Activated CD4-positive, alpha-beta T cell treated with anti-CD3 and anti-CD28 coated beads for 1 hour (primary cell): ENCODE data around the gene PRPSAP2.
"Not testable (repeated sequence)": the region's sequence is repeated elsewhere in the genome, so short reads cannot be mapped to it uniquely, and the experiment has no call there.

Experiments used
- DNase-seq: peaks from one replicate; pipeline ENCODE4 v3.0.0-alpha.2; 2020

The PRPSAP2 gene

DNA sequence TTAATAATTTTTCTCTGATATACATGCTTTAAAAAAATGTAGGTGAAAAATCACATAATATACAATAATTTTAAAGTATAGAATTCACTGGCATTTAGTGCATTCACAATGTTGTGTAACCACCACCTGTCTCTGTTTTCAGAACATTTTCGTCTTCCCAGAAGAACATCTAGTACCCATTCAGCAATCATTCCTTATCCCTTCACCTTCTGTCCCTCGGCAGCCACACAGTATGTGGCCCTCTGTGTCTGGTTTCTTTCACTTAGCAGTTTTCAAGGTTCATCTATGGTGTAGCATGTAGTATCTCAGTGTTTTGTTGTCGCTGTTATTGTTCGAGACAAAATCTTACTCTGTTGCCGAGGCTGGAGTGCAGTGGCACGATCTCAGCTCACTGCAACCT lies 33.6 kb downstream of the PRPSAP2 start:
- no peak for DNase-seq

DNA sequence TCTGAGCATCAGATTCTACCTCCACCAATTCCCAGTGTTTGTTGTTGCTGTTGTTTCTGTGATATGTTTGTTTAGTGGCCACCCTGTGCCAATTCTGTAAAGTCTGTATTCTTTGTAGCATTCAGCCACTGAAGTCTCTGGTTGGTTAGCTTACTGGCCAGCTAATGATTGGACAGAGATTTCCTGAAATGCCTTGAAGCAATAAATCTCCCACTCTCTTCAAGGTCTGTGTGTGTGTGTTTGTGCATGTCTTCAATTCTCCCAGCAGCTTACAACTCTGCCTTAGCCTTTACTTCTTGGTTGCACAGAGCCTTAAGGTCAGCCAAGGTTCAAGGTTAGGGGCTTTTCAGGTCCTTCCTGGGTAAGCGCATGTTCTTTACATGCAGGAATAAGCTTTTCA lies 38.2 kb downstream of the PRPSAP2 start:
- DNase-seq, result no peak

DNA sequence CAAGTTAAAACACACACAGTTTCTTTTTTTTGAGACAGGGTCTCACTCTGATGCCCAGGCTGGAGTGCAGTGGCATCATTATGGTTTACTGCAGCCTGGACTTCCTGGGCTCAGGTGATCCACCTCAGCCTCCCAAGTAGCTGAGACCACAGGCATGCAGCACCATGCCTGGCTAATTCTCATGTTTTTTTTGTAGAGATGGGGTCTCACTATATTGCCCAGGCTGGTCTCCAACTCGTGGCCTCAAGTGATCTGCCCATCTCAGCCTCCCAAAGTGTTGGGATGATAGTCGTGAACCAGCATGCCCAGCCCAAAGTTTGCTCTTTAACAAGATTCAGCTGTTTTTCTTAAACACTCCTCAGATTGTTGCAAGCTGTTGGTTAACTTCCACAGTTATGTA lies 39.0 kb downstream of the PRPSAP2 start:
- no peak for DNase-seq

DNA sequence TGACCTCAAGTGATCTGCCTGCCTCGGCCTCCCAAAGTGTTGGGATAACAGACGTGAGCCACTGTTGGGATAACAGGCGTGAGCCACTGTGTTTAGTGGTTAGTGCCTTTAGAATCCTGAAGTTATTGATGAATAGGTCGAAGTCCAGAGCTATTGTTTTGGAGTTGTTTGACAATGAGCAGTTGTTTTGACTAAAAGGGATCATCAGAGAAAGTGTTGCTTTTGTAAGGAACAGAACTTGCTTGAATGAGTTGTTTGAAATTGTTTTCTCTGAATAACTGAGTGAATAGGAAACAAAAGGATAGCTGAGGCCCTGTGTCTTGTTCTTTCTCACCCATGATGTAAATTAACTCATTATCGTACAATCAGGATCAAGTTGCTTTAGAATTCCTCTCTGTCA lies 46.6 kb downstream of the PRPSAP2 start:
- DNase-seq, result no peak

DNA sequence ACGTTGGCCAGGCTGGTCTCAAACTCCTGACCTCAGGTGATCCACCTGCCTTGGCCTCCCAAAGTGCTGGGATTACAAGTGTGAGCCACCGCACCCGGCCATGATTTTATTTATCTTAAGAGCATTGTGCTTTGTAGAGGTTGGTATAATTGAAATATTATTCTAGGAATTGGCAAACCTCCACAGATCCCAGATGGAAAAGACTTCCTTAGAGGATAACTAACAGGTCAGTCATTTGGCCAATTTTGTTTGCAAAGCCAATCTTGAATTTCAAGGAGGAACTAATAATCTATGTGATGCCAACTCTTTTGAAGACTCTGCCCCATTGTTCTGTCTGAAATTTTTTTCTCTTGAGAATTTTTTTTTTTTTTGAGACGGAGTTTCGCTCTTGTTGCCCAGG lies 47.3 kb downstream of the PRPSAP2 start:
- DNase-seq, result no peak

DNA sequence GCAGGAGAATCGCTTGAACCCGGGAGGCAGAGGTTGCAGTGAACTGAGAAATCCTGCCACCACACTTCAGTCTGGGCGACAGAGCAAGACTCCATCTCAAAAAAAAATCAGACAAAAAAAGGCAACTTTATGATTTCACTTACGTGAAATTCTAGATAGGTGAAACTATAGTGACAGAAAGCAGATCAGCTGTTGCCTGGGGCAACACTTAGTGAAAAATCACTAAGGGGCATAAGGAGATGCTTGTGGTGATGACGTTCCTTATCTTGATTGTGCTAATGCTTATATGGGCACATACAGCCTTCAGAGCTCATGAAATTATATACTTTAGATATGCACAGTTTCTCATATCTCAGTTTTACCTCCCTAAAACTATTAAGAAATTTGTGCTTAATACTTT lies 52.4 kb downstream of the PRPSAP2 start:
- no peak for DNase-seq

DNA sequence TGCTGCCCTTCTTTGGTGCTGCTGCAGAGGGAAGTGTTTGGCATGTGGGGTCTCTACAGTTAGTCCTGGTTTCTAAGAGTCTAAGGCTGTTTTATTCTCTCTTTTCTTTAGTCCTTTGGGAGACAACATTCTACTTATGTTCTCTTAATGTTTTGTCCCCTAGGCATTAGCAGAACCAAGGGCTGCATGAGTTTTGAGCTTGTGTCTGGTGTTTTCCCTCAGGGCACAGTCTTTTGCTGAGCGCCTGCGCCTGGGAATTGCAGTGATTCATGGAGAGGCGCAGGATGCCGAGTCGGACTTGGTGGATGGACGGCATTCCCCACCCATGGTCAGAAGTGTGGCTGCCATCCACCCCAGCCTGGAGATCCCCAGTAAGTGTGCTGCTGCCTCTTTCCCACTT lies 53.0 kb downstream of the PRPSAP2 start:
- no peak for DNase-seq

DNA sequence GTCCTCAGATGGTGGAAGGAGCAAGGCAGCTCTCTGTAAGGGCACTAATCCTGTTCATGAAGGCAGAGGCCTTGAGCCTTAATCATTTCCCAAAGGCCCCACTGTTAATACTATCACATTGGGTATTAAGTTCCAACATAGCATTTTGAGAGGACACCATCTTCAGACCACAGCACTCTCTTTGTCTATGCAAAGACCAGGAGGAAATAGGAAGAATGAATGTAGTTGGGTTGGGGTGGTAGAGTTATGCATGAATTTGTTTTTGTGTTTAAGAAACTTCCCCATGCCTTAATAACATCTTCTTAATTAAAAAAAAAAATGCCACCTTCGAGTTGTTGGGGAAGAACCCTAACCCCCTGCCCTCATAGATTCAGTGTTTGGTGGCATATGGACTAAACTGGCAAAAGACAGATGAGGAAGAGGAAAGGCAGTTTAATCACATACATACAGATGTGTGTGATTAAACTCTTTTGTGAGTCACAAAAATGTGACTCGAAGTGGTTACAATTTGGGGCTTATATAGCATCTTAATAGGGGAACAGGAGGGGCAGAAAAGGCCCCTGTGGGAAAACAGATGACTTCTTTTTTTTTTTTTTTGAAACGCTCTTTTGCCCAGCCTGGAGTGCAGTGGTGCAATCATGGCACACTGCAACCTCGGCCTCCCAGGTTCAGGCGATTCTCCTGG lies 59.0 kb downstream of the PRPSAP2 start:
- DNase-seq, result no peak

DNA sequence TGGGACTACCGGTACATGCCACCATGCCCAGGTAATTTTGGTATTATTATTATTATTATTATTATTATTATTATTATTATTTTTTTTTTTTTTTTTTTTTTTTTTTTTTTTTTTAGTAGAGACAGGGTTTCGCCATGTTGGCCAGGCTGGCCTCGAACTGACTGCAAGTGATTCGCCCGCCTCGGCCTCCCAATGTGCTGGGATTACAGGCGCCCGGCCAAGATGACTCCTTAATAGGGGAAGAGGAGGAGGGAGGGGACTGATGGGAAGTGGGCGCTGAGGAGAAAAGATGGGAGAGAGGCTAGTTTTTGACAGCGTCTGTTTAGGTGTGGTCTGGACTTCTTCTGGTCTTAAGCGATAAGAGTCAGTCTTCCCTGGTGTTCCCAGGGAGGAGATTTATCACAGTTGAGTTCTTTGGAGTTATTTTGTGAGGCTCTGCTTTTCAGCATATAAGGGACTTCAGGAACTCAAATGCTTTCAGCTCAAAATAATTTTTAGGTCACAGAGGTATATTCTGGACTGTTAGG lies 59.6 kb downstream of the PRPSAP2 start:
- DNase-seq, result no peak

DNA sequence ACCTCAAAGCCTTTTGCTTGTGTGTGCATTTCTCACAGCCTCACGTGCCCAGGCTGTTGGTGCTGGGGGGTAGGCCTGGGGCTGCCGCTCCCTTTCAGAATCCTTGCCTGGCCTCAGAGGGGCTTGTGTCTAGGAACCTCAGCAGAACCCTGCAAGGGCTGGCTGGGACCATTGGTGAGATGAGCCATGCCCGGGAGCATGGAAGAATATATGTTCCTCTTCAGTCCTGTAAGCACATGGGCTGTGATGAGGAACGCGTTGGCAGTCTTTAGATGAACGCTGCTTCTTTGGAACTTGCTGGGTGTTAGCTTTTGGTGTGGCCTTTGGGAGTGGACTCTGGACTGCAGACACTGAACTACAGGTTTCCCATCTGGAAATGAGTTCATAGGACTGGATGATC lies 62.0 kb downstream of the PRPSAP2 start:
- no peak for DNase-seq

DNA sequence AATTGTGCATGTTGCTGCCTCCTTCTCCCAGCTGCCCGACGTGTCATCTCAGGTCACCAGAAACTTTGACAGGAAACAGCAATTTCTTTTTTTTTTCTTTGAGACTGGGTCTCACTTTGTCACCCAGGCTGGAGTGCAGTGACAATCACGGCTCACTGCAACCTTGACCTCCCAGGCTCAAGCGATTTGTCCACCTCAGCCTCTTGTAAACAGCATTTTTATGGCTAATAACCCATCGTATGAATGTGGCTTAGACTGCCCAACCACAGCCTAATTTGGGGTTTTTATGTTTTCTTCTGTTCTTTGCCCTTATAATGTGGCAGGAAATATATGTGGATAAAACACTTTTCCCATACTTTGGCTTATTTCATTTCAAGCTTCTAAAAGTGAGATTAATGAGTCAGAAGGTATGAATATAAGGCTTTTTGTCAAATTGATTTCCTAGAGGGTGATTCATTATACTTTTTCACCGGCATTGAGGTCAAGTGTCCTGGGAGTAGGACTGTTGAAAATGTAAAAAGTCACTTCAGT lies 63.0 kb downstream of the PRPSAP2 start:
- DNase-seq, result no peak

DNA sequence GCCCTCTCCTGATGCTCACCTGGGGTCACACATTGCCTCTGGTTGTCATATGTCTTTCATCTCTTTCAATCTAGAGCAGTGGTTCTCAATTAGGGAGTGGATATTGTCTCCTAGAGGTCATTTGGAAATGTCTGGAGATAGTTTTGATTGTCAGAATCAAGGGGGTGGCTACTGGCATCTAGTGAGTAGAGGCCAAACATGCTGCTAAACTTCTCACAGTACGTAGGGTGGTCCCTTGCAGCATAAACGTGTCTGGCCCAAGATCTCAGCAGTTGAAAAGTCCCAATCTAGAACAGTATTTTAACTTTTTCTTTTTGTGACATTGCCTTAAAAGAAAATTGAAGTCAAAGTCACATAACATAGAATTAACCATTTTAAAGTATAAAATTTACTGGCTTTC lies 63.6 kb downstream of the PRPSAP2 start:
- no peak for DNase-seq

DNA sequence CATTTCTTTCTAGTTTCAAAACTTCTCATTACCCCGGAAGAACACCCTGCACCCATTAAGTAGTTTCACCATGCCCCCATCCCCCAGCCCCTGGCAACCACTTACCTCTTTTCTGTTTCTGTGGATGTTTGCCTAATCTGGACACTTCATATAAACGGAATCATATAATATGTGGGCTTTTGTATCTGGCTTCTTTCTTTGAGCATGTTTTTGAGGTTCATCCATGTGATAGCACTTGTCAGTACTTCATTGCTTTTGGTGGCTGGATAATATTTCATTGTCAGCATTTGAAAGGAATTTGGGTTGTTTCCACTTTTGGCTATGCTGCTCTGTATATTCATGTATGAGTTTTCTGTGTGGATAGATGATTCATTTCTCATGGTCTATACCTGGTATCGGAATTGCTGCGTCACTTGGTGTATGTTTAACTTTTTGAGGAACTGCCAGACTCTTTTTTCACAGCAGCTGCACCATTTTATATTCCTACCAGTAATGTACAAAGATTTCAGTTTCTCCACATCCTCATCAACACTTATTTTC lies 64.1 kb downstream of the PRPSAP2 start:
- DNase-seq, result no peak

DNA sequence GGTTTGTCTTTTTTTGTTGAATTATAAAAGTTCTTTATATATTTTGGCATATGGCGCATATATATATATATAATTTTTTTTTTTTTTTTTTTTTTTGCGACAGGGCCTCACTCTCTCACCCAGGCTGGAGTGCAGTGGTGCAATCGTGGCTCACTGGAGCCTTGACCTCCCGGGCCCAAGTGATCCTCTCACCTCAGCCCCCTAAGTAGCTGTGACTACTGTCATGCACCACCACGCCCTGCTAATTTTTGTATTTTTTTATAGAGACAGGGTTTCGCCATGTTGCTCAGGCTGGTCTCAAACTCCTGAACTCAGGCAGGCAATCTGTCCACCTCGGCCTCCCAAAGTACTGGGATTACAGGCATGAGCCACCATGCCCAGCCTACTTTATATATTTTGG lies 64.7 kb downstream of the PRPSAP2 start:
- DNase-seq, result not testable (repeated sequence)

DNA sequence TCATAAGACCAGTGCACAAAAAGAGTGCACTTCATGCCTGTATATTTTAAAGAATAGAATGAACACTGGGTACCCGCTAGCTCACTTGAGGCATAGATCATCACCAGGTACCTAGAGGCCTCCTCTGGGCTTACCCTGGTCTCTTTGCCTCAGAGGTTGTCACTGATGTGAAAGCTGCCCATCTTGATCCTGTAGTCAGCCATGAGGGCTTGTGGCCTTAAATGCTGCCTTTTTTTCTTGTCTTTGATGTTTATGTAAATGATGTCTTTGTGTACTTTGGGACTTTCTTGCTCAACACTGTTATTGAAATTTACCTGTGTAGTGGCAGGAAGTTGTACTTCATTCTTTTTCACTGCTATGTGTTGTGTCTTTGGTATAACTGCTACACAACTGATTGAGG lies 67.3 kb downstream of the PRPSAP2 start:
- no peak for DNase-seq

DNA sequence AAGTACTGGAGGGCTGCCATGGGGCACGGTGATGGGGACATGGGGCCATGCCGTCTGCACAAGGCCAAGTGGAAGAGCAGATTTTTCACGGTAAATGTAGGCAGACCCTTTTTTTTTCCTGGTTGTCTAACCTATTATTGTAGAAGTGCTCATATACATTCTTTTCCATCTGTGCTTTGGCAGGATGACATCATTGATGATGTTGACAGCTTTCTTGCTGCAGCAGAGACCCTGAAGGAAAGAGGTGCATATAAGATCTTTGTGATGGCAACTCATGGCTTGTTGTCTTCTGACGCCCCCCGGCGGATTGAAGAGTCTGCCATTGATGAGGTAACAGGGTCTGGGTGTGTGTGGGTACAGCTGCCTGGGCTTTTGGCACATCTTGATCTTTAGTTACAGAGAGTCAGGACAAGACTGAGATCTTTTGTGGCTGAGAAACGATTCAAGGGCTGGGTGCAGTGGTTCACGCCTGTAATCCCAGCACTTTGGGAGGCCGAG lies 70.7 kb downstream of the PRPSAP2 start:
- DNase-seq, result no peak

DNA sequence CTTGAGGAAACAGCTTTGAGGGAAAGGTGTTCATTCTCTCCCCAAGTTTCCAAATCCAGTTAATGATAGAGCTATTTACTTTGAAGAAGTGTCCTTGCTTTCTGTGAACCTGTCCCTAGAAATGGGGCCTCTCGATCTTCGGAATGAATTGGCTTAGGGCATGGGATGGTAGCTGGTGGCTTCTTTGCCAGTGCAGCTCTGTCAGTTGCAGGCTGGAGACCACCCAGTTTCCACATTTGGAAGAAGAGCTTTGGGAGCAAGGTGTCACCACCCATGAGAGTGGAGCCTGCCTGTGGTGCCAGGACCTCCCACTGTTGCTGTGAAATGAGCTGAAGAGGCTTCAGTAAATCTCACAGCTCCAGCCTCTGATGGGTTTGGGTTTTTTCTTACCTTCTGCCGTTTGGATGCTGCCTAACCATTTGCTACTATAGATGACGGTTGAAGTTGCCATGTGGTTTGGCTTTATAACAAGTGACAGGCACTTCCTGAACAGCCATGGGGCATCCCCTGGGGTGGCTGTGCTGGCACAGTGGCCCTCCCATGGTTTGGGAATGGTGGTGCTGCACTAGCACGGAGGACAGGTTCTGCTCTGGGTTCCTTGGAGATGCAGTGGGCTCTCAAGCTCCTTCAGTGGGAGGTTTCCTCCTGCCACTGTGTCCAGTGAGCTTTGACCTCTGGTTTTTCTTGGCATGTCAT lies 74.6 kb downstream of the PRPSAP2 start:
- no peak for DNase-seq

DNA sequence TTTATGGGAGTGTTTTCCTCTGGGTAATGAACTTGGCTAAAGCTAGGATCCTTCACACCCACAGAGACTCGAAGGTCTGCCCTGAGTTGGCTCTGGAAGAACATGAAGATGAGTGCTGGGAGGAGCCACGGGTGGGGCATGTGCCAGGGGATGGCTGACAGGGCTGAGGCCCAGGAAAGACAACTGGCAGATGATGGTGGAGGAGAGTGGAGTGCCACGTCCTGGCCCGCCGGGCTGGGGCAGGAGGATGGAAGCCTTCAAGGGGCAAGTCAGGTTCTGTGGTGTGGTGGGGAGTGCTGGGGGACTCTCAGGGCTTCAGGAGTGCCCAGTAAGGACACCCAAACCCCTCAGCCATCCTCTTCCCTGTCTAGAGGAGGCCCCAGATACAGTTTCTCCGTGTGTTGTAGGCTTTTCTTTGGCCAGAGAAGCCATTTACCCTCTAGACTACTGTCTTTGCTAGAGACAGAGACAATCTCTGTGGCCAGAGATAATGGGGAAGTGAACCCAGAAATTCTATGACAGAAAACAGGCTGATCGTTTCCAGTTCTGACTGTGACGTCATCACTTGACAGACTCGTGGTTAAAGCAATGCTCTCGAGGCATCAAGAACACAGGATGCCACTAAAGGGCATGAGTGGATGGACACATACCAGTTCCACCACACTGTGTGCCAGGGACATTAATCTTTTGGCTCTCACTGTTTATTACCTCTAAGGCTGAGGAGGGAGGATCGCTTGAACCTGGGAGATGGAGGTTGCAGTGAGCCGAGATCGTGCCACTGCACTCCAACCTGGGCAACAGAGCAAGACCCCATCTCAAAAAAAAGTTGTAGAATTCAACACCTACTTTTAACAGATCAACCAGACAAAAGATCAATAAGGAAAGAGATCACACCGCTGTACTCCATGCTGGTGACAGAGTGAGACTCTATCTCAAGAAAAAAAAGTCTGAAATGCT lies 75.4 kb downstream of the PRPSAP2 start:
- DNase-seq, result no peak

DNA sequence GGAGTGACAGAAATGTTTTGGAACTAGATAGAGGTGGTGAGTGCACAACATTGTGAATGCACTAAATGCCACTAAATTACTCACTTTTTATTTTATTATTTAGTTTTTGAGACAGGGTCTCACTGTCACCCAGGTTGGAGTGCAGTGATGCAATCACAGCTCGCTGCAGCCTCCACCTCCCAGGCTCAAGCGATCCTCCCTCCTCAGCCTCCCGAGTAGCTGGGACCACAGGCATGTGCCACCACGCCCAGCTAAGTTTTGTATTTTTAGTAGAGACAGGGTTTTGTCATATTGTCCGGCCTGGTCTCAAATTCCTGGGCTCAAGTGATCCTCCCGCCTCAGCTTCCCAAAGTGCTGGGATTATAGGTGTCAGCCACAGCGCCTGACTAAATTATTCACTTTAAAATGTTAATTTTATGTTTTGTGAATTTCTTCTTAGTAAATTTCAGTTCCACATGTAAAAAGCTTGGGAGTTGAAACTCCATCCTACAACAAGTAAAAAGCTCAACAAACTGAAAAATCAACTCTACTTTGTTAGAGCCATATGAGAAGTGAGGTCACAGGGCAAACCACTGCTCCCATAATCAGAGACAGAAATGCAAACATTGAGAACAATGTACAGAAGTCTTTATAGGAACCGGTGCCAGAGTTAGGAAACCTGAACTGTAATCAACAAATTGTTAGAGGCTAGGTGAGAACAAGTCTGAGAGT lies 80.2 kb downstream of the PRPSAP2 start:
- no peak for DNase-seq

DNA sequence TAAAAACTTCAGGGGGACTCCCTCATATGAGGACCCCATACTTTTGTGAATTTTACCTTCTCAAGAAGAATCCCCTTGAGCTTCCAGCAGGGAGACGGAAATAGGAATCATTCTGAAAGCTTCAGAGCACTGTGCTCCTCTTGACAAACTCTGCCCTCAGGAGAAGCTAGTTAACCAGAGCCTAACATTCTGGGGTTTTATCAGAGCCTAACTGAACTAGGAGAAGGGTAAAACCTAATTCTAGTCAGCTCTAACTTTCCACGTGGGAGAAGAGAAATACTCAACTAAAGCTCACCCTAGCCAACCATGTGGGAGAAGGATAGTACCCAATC lies 80.7 kb downstream of the PRPSAP2 start:
- no peak for DNase-seq

DNA sequence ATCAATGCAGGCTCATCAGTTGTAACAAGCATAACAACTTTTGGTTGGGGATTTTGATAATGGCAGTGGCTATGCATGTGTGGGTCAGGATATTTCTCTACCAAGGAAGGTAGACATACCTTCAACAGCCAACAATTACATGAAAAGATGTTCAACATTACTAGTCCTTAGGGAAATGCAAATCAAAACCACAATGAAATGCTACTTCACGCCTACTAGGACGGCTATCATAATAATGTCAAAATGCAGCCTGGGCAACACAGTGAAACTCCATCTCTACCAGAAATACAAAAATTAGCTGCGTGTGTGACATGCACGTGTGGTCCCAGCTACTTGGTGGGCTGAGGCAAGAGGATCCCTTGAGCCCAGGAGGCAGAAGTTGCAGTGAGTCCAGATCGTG lies 86.7 kb downstream of the PRPSAP2 start:
- no peak for DNase-seq

DNA sequence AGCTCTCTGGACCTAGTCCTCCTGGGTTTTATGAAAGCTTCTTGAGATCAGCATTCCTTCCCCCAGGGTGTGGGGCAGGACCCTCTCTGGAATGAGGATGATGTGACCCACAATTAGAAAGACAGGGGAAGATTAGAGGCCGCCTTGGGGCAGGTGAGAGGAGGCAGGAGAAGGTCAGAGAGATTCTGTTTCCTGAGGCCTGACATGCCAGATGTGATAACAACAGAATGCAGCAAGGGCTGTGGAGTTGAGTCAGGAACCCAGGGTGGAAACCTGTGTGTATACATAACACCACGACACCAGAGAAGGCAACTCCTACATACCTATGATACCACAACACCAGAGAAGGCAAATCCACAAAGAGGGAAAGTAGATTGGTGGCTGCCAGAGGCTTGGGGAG lies 88.6 kb downstream of the PRPSAP2 start:
- no peak for DNase-seq
